Uterus (tissue), 2 donors: ENCODE data around the gene SPOCK1.

Source experiments
- POLR2A ChIP-seq, 2 donors: fragments of 450-650 bp; IDR thresholded peaks; one replicate each; pipeline ENCODE4 v1.6.1; 2016; ENCODE audit warnings: antibody characterized with exemption in 2 of 2, mild to moderate bottlenecking in 1 of 2, moderate library complexity in 1 of 2
- TF ChIP-seq, protein P1 (sequence below), 4 experiments: fragments of 200-600 bp in 2 of 4; fragments of 450-650 bp in 2 of 4; sonication (generic) in 2 of 4; IDR thresholded peaks; one replicate each; pipeline ENCODE4 v1.5.1; 2016 to 2019; ENCODE audit warnings: antibody characterized with exemption in 4 of 4, mild to moderate bottlenecking in 2 of 4, moderate library complexity in 1 of 4

DNA sequence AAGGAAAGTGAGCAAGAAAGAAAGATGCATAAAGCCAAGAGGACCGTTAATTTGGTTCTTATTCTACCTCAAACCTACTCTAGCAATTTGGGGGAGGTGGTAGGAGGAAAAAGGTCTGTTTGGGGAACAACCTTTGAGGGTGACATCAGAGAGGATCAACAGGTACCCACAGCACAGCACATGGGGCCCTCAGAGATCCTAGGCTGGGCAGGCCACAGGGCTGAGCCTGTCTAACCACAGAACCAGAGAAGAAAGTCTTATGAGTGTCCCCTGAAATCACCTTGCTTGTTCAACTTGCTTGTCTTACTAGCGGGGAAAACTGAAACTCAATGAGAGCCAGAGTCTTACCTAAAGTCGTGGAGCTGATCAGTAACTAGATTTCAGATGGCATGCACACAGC is 385.2 kb downstream of the SPOCK1 start:
- TF ChIP-seq, protein P1, sequence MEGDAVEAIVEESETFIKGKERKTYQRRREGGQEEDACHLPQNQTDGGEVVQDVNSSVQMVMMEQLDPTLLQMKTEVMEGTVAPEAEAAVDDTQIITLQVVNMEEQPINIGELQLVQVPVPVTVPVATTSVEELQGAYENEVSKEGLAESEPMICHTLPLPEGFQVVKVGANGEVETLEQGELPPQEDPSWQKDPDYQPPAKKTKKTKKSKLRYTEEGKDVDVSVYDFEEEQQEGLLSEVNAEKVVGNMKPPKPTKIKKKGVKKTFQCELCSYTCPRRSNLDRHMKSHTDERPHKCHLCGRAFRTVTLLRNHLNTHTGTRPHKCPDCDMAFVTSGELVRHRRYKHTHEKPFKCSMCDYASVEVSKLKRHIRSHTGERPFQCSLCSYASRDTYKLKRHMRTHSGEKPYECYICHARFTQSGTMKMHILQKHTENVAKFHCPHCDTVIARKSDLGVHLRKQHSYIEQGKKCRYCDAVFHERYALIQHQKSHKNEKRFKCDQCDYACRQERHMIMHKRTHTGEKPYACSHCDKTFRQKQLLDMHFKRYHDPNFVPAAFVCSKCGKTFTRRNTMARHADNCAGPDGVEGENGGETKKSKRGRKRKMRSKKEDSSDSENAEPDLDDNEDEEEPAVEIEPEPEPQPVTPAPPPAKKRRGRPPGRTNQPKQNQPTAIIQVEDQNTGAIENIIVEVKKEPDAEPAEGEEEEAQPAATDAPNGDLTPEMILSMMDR (IDR thresholded peaks at IDR 0.05) = no peak
- TF ChIP-seq POLR2A (IDR thresholded peaks at IDR 0.05) = no peak
